Endodermal cell (in vitro differentiated cells): ENCODE data around the gene MAML2. TPM values are rescaled to one million over a fixed set of nuclear protein-coding genes. Genes with fewer than 3 reads are reported as not detected.

Experiments
- DNase-seq: peaks from one replicate; pipeline ENCODE4 v3.0.0-alpha.2; 2017
- H3K27ac ChIP-seq: 2 replicates; pipeline ENCODE4 v1.5.1; 2013; ENCODE audit warnings: mild to moderate bottlenecking, low read depth, low read length, moderate library complexity
- H3K27me3 ChIP-seq: 2 replicates; pipeline ENCODE4 v1.6.1; 2013; ENCODE audit warnings: mild to moderate bottlenecking, low read length, moderate library complexity; ENCODE audit not compliant: insufficient read depth, control insufficient read depth, poor library complexity, severe bottlenecking
- H3K36me3 ChIP-seq: 2 replicates; pipeline ENCODE4 v1.7.0; 2013; ENCODE audit warnings: mild to moderate bottlenecking, low read length, moderate library complexity; ENCODE audit not compliant: control insufficient read depth, insufficient read depth
- H3K4me1 ChIP-seq: one replicate; pipeline ENCODE4 v1.7.0; 2013; ENCODE audit warnings: low read length; ENCODE audit not compliant: control insufficient read depth, insufficient read depth
- H3K4me3 ChIP-seq: 2 replicates; pipeline ENCODE4 v1.5.1; 2013; ENCODE audit warnings: mild to moderate bottlenecking, low read length, moderate library complexity
- H3K9ac ChIP-seq: 2 replicates; pipeline ENCODE4 v1.6.1; 2013; ENCODE audit warnings: mild to moderate bottlenecking, low read length, moderate library complexity; ENCODE audit not compliant: poor library complexity, severe bottlenecking; ENCODE audit errors: extremely low read depth
- H3K9me3 ChIP-seq: 2 replicates; pipeline ENCODE4 v1.6.1; 2013; ENCODE audit warnings: mild to moderate bottlenecking, low read length, moderate library complexity; ENCODE audit not compliant: control insufficient read depth
- H3K27ac Mint-ChIP-seq: 2 replicates; pipeline ENCODE4 v1.8.0; 2020; ENCODE audit warnings: mixed read lengths
- H3K27me3 Mint-ChIP-seq: 2 replicates; pipeline ENCODE4 v1.8.0; 2021; ENCODE audit warnings: mild to moderate bottlenecking, mixed read lengths; ENCODE audit not compliant: insufficient read depth
- H3K36me3 Mint-ChIP-seq: 2 replicates; pipeline ENCODE4 v1.8.0; 2020; ENCODE audit warnings: low read depth, mixed read lengths
- H3K4me1 Mint-ChIP-seq: 2 replicates; pipeline ENCODE4 v1.8.0; 2020; ENCODE audit warnings: mixed read lengths
- H3K4me3 Mint-ChIP-seq: 2 replicates; pipeline ENCODE4 v1.8.0; 2020; ENCODE audit warnings: mild to moderate bottlenecking, moderate library complexity, mixed read lengths
- H3K9me3 Mint-ChIP-seq: 2 replicates; pipeline ENCODE4 v1.8.0; 2020; ENCODE audit warnings: mild to moderate bottlenecking, mixed read lengths
- CTCF ChIP-seq: fragments of 200-600 bp; sonication (generic); conservative IDR thresholded peaks from 2 replicates; pipeline ENCODE4 v1.5.0; 2021; ENCODE audit warnings: antibody characterized with exemption, mild to moderate bottlenecking
- WGBS, 2 experiments: methylation state at CpG; one replicate each; pipeline versions ENCODE4 v1.1.5 to v1.1.7; 2013; ENCODE audit warnings: missing lambda C conversion rate in 2 of 2, mixed read lengths in 1 of 2; ENCODE audit not compliant: insufficient coverage in 1 of 2, insufficient read length in 1 of 2; 5-methylcytosine and 5-hydroxymethylcytosine counted together
- total RNA-seq, 2 donors: library from RNA; stranded (reverse); fragmentation: NEBNext Ultra II Directional in 1 of 2; extraction: Animal tissue kit (Norgen Biotek cat#: 25700) in 1 of 2; gene quantifications; 2 replicates in 1 of 2; 3 replicates in 1 of 2; pipeline ENCODE4 v1.2.1, GENCODE V29; 2021

The MAML2 gene
- total RNA-seq, 2 donors from 2014 or later, result 6.6 to 8.0 TPM

- Histone ChIP-seq H3K27ac (no peak overlapping the region), H3K36me3 (no peaks in the 10 kb centered on the region), H3K9me3 (no peaks in the 10 kb centered on the region), H3K4me3 (no peak overlapping the region), H3K9ac (no peak overlapping the region), H3K4me1 (peaks cover 8% of the 10 kb centered on the region), H3K27me3 (no peaks in the 10 kb centered on the region)
- no peak for DNase-seq
- Mint-ChIP-seq H3K9me3 (peaks cover 7% of the 10 kb centered on the region), H3K27ac (no peak overlapping the region), H3K27me3 (no peaks in the 10 kb centered on the region), H3K4me1 (peaks cover 10% of the 10 kb centered on the region), H3K36me3 (peaks cover 2% of the 10 kb centered on the region), H3K4me3 (no peak overlapping the region)
- 76% methylated on average over 1 of the region's 1 CpG; no CpG with 5 or more reads in 1 of the 2 experiments for WGBS, 2 experiments
- TF ChIP-seq CTCF, result no peak
These were observed 378.7 kb downstream of the MAML2 start for GRCh38 chr11:95964281-95964680.

GRCh38 chr11:95961758-95962157, 381.2 kb downstream of the MAML2 start:
- Mint-ChIP-seq H3K27me3 (no peaks in the 10 kb centered on the region), H3K36me3 (no peaks in the 10 kb centered on the region), H3K4me3 (no peak overlapping the region), H3K4me1 (peaks cover 10% of the 10 kb centered on the region), H3K27ac (no peak overlapping the region), H3K9me3 (peaks cover 2% of the 10 kb centered on the region)
- H3K36me3 ChIP-seq, result no peaks in the 10 kb centered on the region
- WGBS, 2 experiments, result 100% methylated on average over 1 of the region's 1 CpG; no CpG with 5 or more reads in 1 of the 2 experiments
- no peak overlapping the region for H3K9ac ChIP-seq
- H3K27ac ChIP-seq, result no peak overlapping the region
- H3K4me1 ChIP-seq, result peaks cover 8% of the 10 kb centered on the region
- no peak overlapping the region for H3K4me3 ChIP-seq
- TF ChIP-seq CTCF, result no peak
- no peaks in the 10 kb centered on the region for H3K9me3 ChIP-seq
- DNase-seq, result no peak
- no peaks in the 10 kb centered on the region for H3K27me3 ChIP-seq

GRCh38 chr11:95950905-95951304, 392.1 kb downstream of the MAML2 start:
- Histone ChIP-seq H3K27ac (no peak overlapping the region), H3K4me1 (no peaks in the 10 kb centered on the region), H3K9me3 (peaks cover 31% of the 10 kb centered on the region), H3K4me3 (no peak overlapping the region), H3K9ac (no peak overlapping the region), H3K36me3 (no peaks in the 10 kb centered on the region), H3K27me3 (no peaks in the 10 kb centered on the region)
- no peak for DNase-seq
- Mint-ChIP-seq H3K4me1 (no peaks in the 10 kb centered on the region), H3K4me3 (no peak overlapping the region), H3K36me3 (peaks cover 3% of the 10 kb centered on the region), H3K27ac (no peak overlapping the region), H3K27me3 (no peaks in the 10 kb centered on the region), H3K9me3 (peaks cover 37% of the 10 kb centered on the region)
- TF ChIP-seq CTCF, result no peak
